GM23338 (cell line): ENCODE results near the gene RPH3AL.

Experiments used
- CTCF ChIP-seq, 2 experiments: fragments of 200-600 bp in 1 of 2; sonication (generic) in 1 of 2; conservative IDR thresholded peaks; 2 replicates each; pipeline versions ENCODE4 v1.5.1 to v1.6.1; 2016 to 2017; ENCODE audit warnings: antibody characterized with exemption in 2 of 2, low read depth in 2 of 2, mild to moderate bottlenecking in 2 of 2, moderate library complexity in 1 of 2
- EZH2 ChIP-seq: fragments of 200-600 bp; sonication (generic); IDR thresholded peaks from one replicate; pipeline ENCODE4 v1.8.0; 2017; ENCODE audit warnings: antibody characterized with exemption, mild to moderate bottlenecking, low read depth; ENCODE audit not compliant: unreplicated experiment
- EZH2phosphoT487 ChIP-seq: fragments of 200-600 bp; sonication (generic); IDR thresholded peaks from one replicate; pipeline ENCODE4 v1.8.1; 2018; ENCODE audit warnings: antibody characterized with exemption; ENCODE audit not compliant: unreplicated experiment
- POLR2AphosphoS5 ChIP-seq: IDR thresholded peaks from 2 replicates; pipeline ENCODE4 v1.6.1; 2016; ENCODE audit warnings: antibody characterized with exemption, low read depth
- TF ChIP-seq, protein P1 (sequence below): IDR thresholded peaks from one replicate; pipeline ENCODE4 v1.6.1; 2018; ENCODE audit warnings: antibody characterized with exemption; ENCODE audit not compliant: unreplicated experiment

DNA sequence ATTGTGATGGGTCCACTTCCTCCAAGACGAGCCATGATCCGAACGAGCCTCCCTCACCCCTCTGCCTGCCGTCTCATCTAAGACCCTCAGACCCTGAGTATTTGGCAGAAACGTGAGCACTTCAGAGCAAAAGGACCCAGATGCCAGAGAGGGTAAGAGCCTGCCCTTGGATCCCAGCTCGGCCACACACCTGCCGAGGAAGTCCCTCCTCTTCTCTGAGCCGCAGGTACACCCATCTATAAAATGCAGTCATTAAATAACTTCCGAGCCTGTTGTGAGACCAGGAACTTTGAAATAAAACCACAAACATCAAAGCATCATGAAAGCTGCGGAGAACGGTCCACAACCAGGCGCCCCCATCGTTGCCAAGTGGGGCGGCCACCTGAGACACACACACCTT, 106.4 kb downstream of the RPH3AL start:
- TF ChIP-seq EZH2phosphoT487, result no peak
- TF ChIP-seq POLR2AphosphoS5, result no peak
- TF ChIP-seq CTCF (conservative IDR thresholded peaks at IDR 0.05; ENCODE audit: low read depth in 2 of 2), result no peak
- TF ChIP-seq, protein P1, sequence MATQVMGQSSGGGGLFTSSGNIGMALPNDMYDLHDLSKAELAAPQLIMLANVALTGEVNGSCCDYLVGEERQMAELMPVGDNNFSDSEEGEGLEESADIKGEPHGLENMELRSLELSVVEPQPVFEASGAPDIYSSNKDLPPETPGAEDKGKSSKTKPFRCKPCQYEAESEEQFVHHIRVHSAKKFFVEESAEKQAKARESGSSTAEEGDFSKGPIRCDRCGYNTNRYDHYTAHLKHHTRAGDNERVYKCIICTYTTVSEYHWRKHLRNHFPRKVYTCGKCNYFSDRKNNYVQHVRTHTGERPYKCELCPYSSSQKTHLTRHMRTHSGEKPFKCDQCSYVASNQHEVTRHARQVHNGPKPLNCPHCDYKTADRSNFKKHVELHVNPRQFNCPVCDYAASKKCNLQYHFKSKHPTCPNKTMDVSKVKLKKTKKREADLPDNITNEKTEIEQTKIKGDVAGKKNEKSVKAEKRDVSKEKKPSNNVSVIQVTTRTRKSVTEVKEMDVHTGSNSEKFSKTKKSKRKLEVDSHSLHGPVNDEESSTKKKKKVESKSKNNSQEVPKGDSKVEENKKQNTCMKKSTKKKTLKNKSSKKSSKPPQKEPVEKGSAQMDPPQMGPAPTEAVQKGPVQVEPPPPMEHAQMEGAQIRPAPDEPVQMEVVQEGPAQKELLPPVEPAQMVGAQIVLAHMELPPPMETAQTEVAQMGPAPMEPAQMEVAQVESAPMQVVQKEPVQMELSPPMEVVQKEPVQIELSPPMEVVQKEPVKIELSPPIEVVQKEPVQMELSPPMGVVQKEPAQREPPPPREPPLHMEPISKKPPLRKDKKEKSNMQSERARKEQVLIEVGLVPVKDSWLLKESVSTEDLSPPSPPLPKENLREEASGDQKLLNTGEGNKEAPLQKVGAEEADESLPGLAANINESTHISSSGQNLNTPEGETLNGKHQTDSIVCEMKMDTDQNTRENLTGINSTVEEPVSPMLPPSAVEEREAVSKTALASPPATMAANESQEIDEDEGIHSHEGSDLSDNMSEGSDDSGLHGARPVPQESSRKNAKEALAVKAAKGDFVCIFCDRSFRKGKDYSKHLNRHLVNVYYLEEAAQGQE, result no peak
- no peak for TF ChIP-seq EZH2
